Pancreas (tissue), 10 donors: ENCODE data around the gene PARD3B. TPM values are rescaled to one million over a fixed set of nuclear protein-coding genes. Genes with fewer than 3 reads are reported as not detected.

Experiments used
- ATAC-seq, 4 donors: fragments of 200-7000 bp; cut with Tn5 transposase; one replicate each; pipeline versions ENCODE4 v1.8.0 to v1.9.1; 2020; ENCODE audit warnings: mild to moderate bottlenecking in 4 of 4, moderate library complexity in 4 of 4
- DNase-seq, 6 donors: peaks; one replicate each; pipeline ENCODE4 v3.0.0-alpha.2; 2020
- FAIRE-seq: peaks from 2 replicates; lab custom pipeline; 2012; peaks lifted over from hg19 to GRCh38; lab: Jason Lieb, UNC
- H3K27ac ChIP-seq, 4 donors: fragments of 200-600 bp; sonication (generic); 1 replicate in 3 of 4; 2 replicates in 1 of 4; pipeline versions ENCODE4 v1.5.0 to v1.8.0; 2020
- H3K27me3 ChIP-seq, 4 donors: fragments of 200-600 bp; one replicate each; pipeline ENCODE4 v1.8.0; 2021
- H3K36me3 ChIP-seq, 3 donors: fragments of 200-600 bp; sonication (generic) in 1 of 3; one replicate each; pipeline versions ENCODE4 v1.5.0 to v1.8.0; 2020 to 2021
- H3K4me1 ChIP-seq, 3 donors: fragments of 200-600 bp; one replicate each; pipeline ENCODE4 v1.8.0; 2021
- H3K4me3 ChIP-seq, 4 donors: fragments of 200-600 bp; sonication (generic) in 2 of 4; one replicate each; pipeline versions ENCODE4 v1.5.0 to v1.8.0; 2020 to 2021
- H3K9me3 ChIP-seq, 4 donors: fragments of 200-600 bp; one replicate each; pipeline ENCODE4 v1.8.0; 2021
- CTCF ChIP-seq, 4 donors: fragments of 200-600 bp; sonication (generic) in 3 of 4; IDR thresholded peaks; one replicate each; pipeline versions ENCODE4 v1.5.0 to v1.8.0; 2021; ENCODE audit warnings: antibody characterized with exemption in 4 of 4
- WGBS, 2 donors: extraction: QIAGEN DNeasy Blood & Tissue Kit; methylation state at CpG; one replicate each; pipeline ENCODE4 v1.1.7; 2013; 5-methylcytosine and 5-hydroxymethylcytosine counted together
- intact Hi-C, 3 donors: fragments of 100-400 bp; cut with DNase I; formaldehyde crosslinking; loops; one replicate each; pipeline versions ENCODE4 v1.11.1 to v1.14.2; 2022
- polyA plus RNA-seq, 2 donors: library from polyadenylated mRNA; stranded (reverse); fragments of 200-250 nt; gene quantifications; one replicate each; pipeline ENCODE4 v1.2.3, GENCODE V29; 2013
- total RNA-seq, 6 donors: library from RNA; stranded (reverse); fragmentation: NEBNext Ultra II Directional in 4 of 6; extraction: Animal tissue kit (Norgen Biotek cat#: 25700) in 4 of 6; gene quantifications; one replicate each; pipeline versions ENCODE4 v1.2.1 to v1.2.4, GENCODE V29; 2021 to 2023
- donor health status: healthy with polysubstance abuse.
- donor health status: DM: no; HTN: no; CAD: no; lungs with moderate emphysema.
- donor health status: DM: no; HTN: no; CAD: no.
- donor health status: control.
- donor health status: control.
- donor health status: Bipolar disorder and iron deficiency.
- donor health status: DM: yes; HTN: yes; CAD: no.
- donor health status: DM: no; HTN: no; CAD: no.
- donor health status: DM: no; HTN: no; CAD: no.
- donor health status: DM: yes; HTN: yes; CAD: no.

PARD3B gene
- total and polyA plus RNA-seq, 8 donors, result 2.8 to 21.5 (median 12.7) TPM

GRCh38 chr2:205323929-205324328, 778.7 kb downstream of the PARD3B start:
- H3K9me3 ChIP-seq, result no peaks in the 10 kb centered on the region
- 84 to 89% methylated on average over 2 of the region's 2 CpGs for WGBS, 2 donors
- no peaks in the 10 kb centered on the region for H3K27me3 ChIP-seq
- FAIRE-seq, result no peak
- H3K27ac ChIP-seq, result no peak overlapping the region
- H3K36me3 ChIP-seq, result no peaks in the 10 kb centered on the region
- H3K4me3 ChIP-seq, result no peak overlapping the region
- ATAC-seq, result no peak
- intact Hi-C loops, result no loop called here
- TF ChIP-seq CTCF (IDR thresholded peaks at IDR 0.05), result peak in 1 of 4 donors; percentile 11
- no peaks in the 10 kb centered on the region for H3K4me1 ChIP-seq
- DNase-seq, result no peak

- H3K27ac ChIP-seq, result no peak overlapping the region
- no peaks in the 10 kb centered on the region for H3K27me3 ChIP-seq
- DNase-seq (no peak), ATAC-seq (no peak), FAIRE-seq (no peak)
- no peak for TF ChIP-seq CTCF (IDR thresholded peaks at IDR 0.05)
- H3K4me1 ChIP-seq, result no peaks in the 10 kb centered on the region
- H3K9me3 ChIP-seq, result no peaks in the 10 kb centered on the region
- intact Hi-C loops, result no loop called here
- H3K36me3 ChIP-seq, result no peaks in the 10 kb centered on the region
- no peak overlapping the region for H3K4me3 ChIP-seq
Observed at GRCh38 chr2:205324355-205324754, 779.1 kb downstream of the PARD3B start.

GRCh38 chr2:205333351-205333750, 788.1 kb downstream of the PARD3B start:
- no peak overlapping the region for H3K27ac ChIP-seq
- H3K4me3 ChIP-seq, result no peak overlapping the region
- intact Hi-C loops, result no loop called here
- FAIRE-seq (no peak), ATAC-seq (no peak), DNase-seq (no peak)
- peaks cover 0 to 3% (median 0%) of the 10 kb centered on the region in 3 donors for H3K4me1 ChIP-seq
- no peaks in the 10 kb centered on the region for H3K27me3 ChIP-seq
- no peak for TF ChIP-seq CTCF (IDR thresholded peaks at IDR 0.05)
- H3K9me3 ChIP-seq, result no peaks in the 10 kb centered on the region
- H3K36me3 ChIP-seq, result no peaks in the 10 kb centered on the region
- 88% methylated on average over 1 of the region's 1 CpG for WGBS, 2 donors

GRCh38 chr2:205337274-205337673, 792.0 kb downstream of the PARD3B start:
- DNase-seq (no peak), ATAC-seq (peak in 1 of 4 donors; percentile 56), FAIRE-seq (peak; percentile 29)
- no peaks in the 10 kb centered on the region for H3K9me3 ChIP-seq
- no peak overlapping the region for H3K4me3 ChIP-seq
- TF ChIP-seq CTCF (IDR thresholded peaks at IDR 0.05), result no peak
- no peak overlapping the region for H3K27ac ChIP-seq
- intact Hi-C loops, result no loop called here
- peaks cover 0 to 3% (median 0%) of the 10 kb centered on the region in 3 donors for H3K4me1 ChIP-seq
- no peaks in the 10 kb centered on the region for H3K36me3 ChIP-seq
- no peaks in the 10 kb centered on the region for H3K27me3 ChIP-seq

- Histone ChIP-seq H3K4me3 (no peak overlapping the region), H3K27ac (no peak overlapping the region), H3K36me3 (no peaks in the 10 kb centered on the region), H3K4me1 (peaks cover 0 to 3% (median 0%) of the 10 kb centered on the region in 3 donors), H3K9me3 (no peaks in the 10 kb centered on the region), H3K27me3 (no peaks in the 10 kb centered on the region)
- intact Hi-C loops, result no loop called here
- WGBS, 2 donors, result 43 to 82% methylated on average over 1 of the region's 1 CpG
- TF ChIP-seq CTCF (IDR thresholded peaks at IDR 0.05), result no peak
- DNase-seq (no peak), ATAC-seq (no peak), FAIRE-seq (no peak)
Observed at GRCh38 chr2:205338156-205338555, 792.9 kb downstream of the PARD3B start.
